ENCODE data around the gene ZNF185.
"Not testable (repeated sequence)": the region's sequence is repeated elsewhere in the genome, so short reads cannot be mapped to it uniquely, and the experiment has no call there.

ZNF185 gene

DNA sequence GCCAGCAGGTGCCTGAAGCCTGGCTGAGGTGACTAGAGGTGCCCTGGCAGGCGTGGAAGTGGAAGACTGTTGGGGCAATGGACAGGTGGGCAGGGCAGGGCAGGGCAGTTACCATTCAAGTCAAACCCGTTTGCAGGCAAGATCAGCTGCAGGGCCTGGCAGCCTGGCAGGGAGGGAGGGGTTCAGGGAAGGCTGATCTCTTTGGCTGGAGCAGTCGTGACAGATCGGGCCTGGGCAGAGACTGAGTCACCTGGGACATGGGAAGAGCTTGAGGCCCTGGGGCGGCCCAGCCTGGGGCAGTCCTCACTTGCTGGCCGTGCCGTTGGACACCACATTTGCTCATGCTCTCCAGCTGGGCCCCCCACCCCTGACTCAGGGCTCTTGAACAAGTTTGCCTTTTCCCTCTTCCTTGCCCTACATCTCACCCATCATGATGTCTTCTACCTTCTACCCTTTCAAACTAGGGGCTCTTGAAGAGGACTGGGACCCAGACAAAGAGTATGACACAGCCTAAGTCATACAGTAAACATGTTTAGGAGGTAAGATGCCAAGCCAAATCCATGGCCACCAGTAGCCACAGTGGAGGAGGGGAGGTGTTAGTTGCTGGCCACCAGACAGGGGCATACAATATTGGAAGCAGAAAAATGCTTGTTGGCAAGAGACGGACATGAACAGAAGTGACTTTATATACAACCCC, 2.0 kb upstream of the ZNF185 start:
- no peak for DNase-seq

DNA sequence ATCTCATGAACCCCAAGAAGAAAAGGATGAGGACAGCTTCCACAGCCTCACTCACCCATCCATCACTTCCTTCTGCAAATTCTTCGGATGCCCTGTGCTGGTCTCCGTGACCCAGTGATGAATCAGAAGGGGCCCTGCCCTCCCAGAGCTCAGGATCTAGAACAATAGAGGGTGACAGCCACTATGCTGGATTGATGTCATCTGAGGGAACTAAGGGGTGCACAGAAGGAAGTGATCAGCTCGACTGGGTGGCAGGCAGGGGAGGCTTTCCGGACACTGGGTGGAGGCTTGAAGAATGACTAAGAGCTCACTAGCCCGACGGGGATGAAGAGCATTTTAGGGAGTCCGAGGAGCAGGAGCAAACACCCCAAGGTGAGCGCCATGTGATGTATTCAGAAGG, 1.4 kb upstream of the ZNF185 start:
- DNase-seq, result no peak

DNA sequence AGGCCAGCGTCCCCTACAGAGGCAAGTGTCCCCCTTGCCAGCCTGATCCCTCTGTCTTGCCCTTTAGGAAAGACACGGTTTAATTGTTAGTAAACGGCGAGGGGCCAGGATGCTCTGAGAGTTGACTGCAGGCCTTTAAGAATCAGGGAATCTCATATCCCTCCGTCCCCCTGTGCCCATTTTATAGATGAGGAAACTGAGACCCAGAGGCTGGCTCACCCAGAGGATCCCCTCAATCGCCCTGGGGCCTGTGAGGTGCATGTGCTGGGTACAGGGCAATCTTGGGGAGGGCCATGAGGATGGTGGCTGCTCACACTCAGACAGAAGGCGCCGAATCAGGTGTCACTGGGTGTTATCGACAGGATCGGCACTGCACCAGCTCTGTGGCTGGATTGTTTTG, 575 bp downstream of the ZNF185 start:
- DNase-seq, result no peak

GRCh38 chrX:152899111-152899873, 1.4 kb downstream of the ZNF185 start:
- no peak for DNase-seq

DNA sequence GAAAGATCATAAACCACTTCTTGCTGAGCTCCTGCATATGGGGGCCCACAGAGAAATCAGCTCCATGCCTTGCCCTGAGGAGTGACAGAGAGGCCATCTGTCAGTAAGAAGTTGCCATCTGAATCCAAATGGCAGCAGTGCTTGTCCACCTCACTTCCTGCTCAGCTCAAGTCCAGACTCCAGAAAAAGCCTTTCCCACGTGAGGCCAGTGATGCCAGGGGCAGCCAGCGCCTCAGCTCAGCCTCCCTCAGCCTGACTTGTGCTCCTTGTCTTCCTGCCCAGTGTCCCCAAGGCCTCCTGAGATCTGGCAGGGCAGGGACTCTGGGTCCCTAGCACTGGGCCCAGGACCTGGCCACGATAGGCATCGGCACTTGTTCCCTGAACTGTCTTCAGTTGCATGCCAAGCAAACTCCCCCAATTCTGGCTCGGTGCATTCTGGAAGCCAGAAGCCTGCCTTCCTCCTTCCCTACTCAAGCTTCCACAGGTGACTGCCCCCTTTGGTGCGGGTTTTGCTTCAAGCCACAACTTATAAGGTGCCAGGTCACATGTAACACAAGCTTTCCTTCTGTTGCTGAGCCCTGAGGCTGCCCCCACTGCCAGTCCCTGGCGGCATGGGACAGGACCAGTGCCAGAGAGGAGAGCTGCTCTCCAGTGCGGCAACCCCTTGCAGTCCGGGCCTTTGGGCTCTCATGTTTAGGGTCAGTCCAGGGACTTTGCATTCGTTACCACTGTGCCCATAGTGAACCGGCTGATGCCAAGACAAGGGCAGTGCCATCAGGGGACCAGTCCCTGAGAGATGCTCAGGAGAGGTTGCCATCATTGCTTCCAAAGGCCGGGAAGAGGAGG, 2.2 kb downstream of the ZNF185 start:
- DNase-seq, result no peak

DNA sequence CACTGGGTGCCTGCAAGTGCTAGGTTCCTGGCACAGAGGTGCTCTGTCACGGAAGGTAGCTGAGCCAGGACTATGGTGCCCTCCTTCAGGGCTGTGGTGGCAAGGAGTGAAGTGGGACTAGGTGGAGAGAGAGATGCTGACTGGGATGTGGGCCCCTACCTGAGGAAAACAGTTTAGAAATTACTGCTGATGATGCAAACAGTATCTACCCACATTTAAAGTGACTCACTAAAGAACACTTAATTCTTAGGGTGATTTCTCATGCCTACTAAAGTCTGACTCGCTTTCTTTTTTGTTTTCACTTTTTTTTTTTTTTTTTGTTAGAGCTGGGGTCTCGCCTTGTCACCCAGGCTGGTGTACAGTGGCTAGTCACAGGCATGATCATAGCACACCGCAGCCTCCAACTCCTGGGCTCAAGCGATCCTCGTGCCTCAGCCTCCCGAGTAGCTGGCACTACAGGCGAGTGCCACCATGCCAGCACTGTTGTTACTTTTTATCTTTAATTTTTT, 3.1 kb downstream of the ZNF185 start:
- DNase-seq, result no peak

DNA sequence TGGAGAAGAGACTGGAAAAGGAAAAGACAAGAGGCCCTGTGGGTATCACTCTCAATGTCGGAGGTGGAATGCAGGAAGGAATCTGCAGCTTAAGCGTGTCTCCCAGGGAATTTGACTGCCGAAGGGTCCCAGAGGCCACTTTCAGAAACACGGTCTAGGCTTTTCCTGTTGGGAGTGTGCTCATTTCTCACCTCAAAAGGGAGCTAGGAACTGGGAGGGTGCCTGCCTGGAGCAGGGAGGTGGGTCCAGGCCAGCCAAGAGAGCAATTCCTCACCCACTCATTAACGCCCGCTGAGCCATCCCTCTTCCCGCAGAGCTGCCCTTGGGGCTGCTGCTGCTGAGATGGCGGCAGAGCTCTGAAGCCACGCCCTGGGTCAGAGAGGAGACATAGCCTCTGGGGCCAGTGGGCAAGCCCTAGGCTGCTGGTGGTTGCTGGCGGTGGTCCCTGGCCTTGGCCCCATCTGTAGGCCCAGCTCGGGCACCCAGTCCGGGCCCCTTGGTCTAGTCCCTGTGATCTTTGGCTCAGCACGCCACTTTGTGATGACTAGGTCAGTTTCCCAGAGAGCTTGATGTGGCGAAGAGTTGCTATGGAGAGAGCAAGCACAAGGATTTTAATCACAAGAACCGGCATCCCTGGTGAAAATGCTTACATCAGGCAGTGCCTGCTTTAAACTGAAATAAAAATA, 4.1 kb downstream of the ZNF185 start:
- DNase-seq, result no peak

GRCh38 chrX:152902502-152902820, 4.6 kb downstream of the ZNF185 start:
- DNase-seq, result no peak

- no peak for DNase-seq
Observed at GRCh38 chrX:152903589-152903988, 5.7 kb downstream of the ZNF185 start.

DNA sequence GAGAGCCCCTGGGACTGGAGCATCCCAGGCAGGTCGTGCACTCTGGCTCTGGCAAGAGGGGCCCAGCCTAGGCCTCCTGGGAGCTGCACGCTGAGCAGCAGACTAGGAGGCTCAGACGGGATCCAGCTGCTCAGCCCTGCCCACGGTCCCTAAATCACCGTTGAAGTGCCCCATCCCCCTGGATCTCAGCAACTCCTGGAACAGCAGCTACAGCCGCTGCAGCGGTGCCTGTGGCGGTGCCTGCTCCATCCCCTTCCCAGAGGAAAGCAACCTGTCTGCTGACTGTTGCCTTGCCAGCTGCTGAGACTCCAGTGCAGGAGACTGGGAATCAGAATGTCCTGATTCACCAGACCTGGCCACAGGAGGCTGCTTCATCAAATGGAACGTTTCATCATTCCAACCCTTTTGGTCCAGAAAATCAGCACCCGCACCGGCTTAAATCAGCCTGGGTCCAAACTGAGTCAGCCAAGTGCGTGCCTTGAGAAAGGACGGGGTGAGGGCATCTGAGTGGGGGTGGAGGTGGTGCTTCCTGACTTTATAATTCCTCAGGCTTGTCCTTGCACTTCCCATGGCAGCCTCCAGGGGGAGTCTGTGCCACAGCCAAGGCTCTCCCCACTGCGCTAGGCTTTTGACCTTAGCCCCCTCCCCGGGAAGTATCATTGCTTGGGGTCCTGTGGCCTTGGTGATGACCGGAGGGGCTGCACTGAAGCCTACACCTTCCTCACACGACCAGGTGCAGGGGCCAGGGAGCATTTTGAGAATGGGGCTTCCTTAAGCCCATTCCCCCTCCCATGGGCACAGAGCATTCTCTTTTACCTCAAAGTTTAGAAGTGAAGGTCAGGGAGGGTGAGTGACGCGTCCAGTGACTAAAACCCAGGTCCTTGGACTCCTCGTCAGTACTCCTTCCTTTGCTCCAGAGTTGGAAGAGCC, 6.5 kb downstream of the ZNF185 start:
- DNase-seq, result no peak

- DNase-seq, result no peak
Observed at GRCh38 chrX:152905081-152905420, 7.2 kb downstream of the ZNF185 start.

DNA sequence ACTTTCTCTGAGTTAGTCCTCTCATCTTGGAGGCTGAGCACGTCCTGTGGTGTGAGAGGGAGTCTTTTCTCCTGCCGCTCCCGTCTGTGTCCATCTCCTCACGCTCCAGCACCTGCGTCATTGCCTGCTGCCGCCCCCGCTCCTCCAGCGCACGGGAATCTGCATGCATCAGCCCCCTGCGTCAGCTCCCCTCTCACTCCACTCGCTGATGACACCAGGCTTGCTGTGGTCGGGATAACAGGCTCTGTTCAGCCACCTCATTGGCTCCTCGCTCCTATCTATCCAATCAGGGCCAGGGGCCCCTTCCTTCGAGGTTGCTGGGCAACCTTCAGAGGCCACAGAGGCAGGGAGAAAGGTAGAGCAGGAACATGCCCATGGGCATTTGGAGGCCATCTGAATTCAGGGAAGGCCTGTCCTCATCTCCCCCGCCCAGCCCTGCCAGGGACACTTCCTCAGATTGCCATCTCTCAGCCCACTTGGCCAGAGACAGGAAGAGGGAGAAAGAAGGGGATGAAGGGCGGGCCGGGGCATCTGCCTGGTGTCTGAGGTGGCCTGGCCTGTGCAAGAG, 9.3 kb downstream of the ZNF185 start:
- no peak for DNase-seq

- DNase-seq, result no peak
Observed at GRCh38 chrX:152908486-152908885, 10.6 kb downstream of the ZNF185 start.

DNA sequence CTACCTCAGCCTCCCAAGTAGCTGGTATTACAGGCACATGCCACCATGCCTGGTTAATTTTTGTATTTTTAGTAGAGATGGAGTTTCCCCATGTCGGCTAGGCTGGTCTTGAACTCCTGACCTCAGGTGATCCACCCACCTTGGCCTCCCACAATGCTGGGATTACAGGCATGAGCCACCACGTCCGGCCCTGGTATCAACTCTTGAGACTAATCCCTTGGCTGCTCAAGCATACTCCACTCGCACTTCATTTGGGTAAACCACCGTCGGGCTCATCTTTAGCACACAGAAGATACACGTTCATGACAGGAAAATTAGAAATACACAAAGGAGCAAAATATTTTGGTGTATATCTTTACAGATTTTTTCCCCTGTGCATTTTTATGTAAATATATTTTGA, 12.2 kb downstream of the ZNF185 start:
- not testable (repeated sequence) for DNase-seq

- DNase-seq, result no peak
Observed at GRCh38 chrX:152912106-152912505, 14.2 kb downstream of the ZNF185 start.

DNA sequence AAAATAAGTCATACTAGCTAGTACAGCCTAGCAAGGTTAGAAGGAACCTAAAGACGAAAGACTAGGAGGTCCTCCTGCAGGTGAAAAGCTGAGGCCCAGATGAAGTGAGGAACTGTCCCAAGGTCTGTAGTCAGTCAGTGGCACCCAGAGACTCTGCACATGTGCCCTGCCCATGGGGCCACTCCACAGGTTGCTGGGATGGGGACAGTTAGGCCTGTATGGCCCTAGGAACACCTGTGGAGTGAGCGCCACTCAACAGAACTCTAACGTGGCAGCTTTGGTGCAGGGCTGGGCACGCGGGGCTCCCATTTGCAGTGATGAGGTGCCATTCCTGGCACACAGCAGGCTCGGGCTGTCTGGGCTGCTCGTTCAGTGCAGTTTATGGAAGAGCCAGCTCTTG, 14.8 kb downstream of the ZNF185 start:
- DNase-seq, result no peak

GRCh38 chrX:152913346-152913745, 15.5 kb downstream of the ZNF185 start:
- no peak for DNase-seq

DNA sequence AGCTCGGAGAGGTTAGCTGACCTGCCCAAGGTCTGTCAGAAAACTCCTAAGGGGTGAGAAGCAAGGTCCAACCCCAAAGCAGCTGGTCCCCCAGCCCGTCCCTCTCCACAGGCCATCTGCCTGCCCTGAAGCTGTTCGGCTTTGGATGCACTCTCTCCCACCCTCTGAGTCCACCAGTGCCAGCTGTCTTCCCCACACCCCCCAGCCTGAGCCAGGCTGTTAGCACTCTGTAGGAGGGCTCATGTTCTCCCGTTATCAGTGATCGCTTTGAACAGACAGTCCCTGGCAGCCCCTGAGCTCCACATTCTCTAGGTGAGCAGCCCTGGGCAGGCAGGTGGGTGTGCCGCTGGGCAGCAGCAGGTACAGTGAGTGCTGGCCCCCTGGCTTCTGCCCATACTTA, 16.0 kb downstream of the ZNF185 start:
- DNase-seq, result no peak

- DNase-seq, result no peak
Observed at GRCh38 chrX:152915541-152916241, 17.8 kb downstream of the ZNF185 start.

- no peak for DNase-seq
Observed at GRCh38 chrX:152917656-152918579, 20.1 kb downstream of the ZNF185 start.
